Hepatocyte (in vitro differentiated cells): ENCODE data around the gene ACSS1. TPM values are rescaled to one million over a fixed set of nuclear protein-coding genes. Genes with fewer than 3 reads are reported as not detected.

Experiments used
- DNase-seq: peaks from one replicate; pipeline ENCODE4 v3.0.0-alpha.2; 2016; ENCODE audit warnings: low spot score
- H2AFZ ChIP-seq: fragments of 200-600 bp; sonication (generic); 2 replicates; pipeline ENCODE4 v1.6.0; 2016; ENCODE audit warnings: antibody characterized with exemption, mild to moderate bottlenecking
- H3K27ac ChIP-seq: fragments of 200-600 bp; sonication (generic); 2 replicates; pipeline ENCODE4 v1.5.1; 2016; ENCODE audit warnings: mild to moderate bottlenecking
- H3K27me3 ChIP-seq: fragments of 200-600 bp; sonication (generic); 2 replicates; pipeline ENCODE4 v1.6.1; 2016
- H3K36me3 ChIP-seq: fragments of 200-600 bp; sonication (generic); replicated peaks from 2 replicates; pipeline ENCODE4 v1.5.1; 2016; ENCODE audit warnings: low read depth; ENCODE audit not compliant: insufficient read depth
- H3K4me1 ChIP-seq: fragments of 200-600 bp; sonication (generic); 2 replicates; pipeline ENCODE4 v1.5.1; 2016; ENCODE audit warnings: mild to moderate bottlenecking, moderate library complexity; ENCODE audit not compliant: insufficient read depth
- H3K4me2 ChIP-seq: fragments of 200-600 bp; sonication (generic); 2 replicates; pipeline ENCODE4 v1.6.0; 2016
- H3K4me3 ChIP-seq: fragments of 200-600 bp; sonication (generic); 2 replicates; pipeline ENCODE4 v1.5.1; 2016; ENCODE audit warnings: mild to moderate bottlenecking
- H3K79me2 ChIP-seq: fragments of 200-600 bp; sonication (generic); 2 replicates; pipeline ENCODE4 v1.6.0; 2017; ENCODE audit warnings: mild to moderate bottlenecking
- H3K9me2 ChIP-seq: fragments of 200-600 bp; sonication (generic); replicated peaks from 2 replicates; pipeline ENCODE4 v1.6.0; 2017; ENCODE audit warnings: mild to moderate bottlenecking; ENCODE audit not compliant: insufficient read depth
- H3K9me3 ChIP-seq: fragments of 200-600 bp; sonication (generic); 2 replicates; pipeline ENCODE4 v1.5.1; 2016; ENCODE audit warnings: low read depth, mild to moderate bottlenecking
- H4K20me1 ChIP-seq: fragments of 200-600 bp; sonication (generic); 2 replicates; pipeline ENCODE4 v1.6.0; 2016; ENCODE audit warnings: mild to moderate bottlenecking; ENCODE audit not compliant: insufficient read depth, poor library complexity, severe bottlenecking
- EZH2 ChIP-seq: fragments of 200-600 bp; sonication (generic); IDR thresholded peaks from 2 replicates; pipeline ENCODE4 v1.6.1; 2016; ENCODE audit warnings: antibody characterized with exemption, mild to moderate bottlenecking, borderline replicate concordance
- EZH2phosphoT487 ChIP-seq: fragments of 200-600 bp; sonication (generic); IDR thresholded peaks from one replicate; pipeline ENCODE4 v1.6.1; 2018; ENCODE audit warnings: antibody characterized with exemption, mild to moderate bottlenecking, low read depth, moderate library complexity; ENCODE audit not compliant: unreplicated experiment, severe bottlenecking
- WGBS: methylation state at CpG from one replicate; pipeline ENCODE4 v1.1.6; 2016; ENCODE audit warnings: low lambda C conversion rate; ENCODE audit errors: missing lambda C conversion rate; 5-methylcytosine and 5-hydroxymethylcytosine counted together
- polyA plus RNA-seq: library from polyadenylated mRNA; unstranded; fragments of >200 nt; fragmentation: Nextera tagmentation; extraction: Ambion mirVana; gene quantifications from 2 replicates; pipeline ENCODE4 v1.2.1, GENCODE V29; 2016
- total RNA-seq: library from RNA; depleted of rRNA; stranded (reverse); fragments of >200 nt; gene quantifications from 2 replicates; pipeline ENCODE4 v1.2.3, GENCODE V29; 2014
- TF ChIP-seq, protein P1 (sequence below): fragments of 200-600 bp; sonication (generic); IDR thresholded peaks from 2 replicates; pipeline ENCODE4 v1.5.1; 2016; ENCODE audit warnings: antibody characterized with exemption, mild to moderate bottlenecking; ENCODE audit not compliant: poor library complexity

Gene ACSS1
- total and polyA plus RNA-seq, 2 experiments from 2014 or later: 20.5 to 37.7 TPM

DNA sequence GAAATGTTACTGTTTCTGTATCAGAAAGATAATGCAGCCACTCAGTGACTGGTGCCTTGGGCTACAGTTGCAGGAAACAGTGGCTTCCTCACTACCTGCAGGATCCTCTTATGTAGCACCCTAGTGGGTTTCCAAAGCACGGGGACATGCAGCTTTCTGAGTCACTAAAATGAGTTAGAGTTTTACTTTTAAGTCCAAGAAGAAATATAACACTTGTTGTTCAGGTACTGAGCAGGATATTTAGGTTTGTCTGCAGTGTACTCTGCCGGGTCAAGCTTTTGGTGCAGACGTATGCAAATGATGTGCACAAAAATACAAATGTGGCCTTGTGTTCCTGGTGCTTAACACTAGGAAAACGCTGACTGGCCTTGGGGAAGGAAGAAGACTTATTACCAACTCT lies 22.0 kb downstream of the ACSS1 start:
- no peaks in the 10 kb centered on the region for H3K27me3 ChIP-seq
- H3K27ac ChIP-seq: no peak overlapping the region
- 71% methylated on average over 4 of the region's 4 CpGs for WGBS
- H2AFZ ChIP-seq: no peak overlapping the region
- no peaks in the 10 kb centered on the region for H3K9me3 ChIP-seq
- H3K36me3 ChIP-seq: no peaks in the 10 kb centered on the region
- H3K79me2 ChIP-seq: peaks cover 15% of the 10 kb centered on the region
- no peak overlapping the region for H3K4me2 ChIP-seq
- no peak overlapping the region for H3K4me3 ChIP-seq
- peaks cover 4% of the 10 kb centered on the region for H4K20me1 ChIP-seq
- no peaks in the 10 kb centered on the region for H3K9me2 ChIP-seq
- TF ChIP-seq EZH2 (no peak), EZH2phosphoT487 (no peak)
- TF ChIP-seq, protein P1, sequence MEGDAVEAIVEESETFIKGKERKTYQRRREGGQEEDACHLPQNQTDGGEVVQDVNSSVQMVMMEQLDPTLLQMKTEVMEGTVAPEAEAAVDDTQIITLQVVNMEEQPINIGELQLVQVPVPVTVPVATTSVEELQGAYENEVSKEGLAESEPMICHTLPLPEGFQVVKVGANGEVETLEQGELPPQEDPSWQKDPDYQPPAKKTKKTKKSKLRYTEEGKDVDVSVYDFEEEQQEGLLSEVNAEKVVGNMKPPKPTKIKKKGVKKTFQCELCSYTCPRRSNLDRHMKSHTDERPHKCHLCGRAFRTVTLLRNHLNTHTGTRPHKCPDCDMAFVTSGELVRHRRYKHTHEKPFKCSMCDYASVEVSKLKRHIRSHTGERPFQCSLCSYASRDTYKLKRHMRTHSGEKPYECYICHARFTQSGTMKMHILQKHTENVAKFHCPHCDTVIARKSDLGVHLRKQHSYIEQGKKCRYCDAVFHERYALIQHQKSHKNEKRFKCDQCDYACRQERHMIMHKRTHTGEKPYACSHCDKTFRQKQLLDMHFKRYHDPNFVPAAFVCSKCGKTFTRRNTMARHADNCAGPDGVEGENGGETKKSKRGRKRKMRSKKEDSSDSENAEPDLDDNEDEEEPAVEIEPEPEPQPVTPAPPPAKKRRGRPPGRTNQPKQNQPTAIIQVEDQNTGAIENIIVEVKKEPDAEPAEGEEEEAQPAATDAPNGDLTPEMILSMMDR: no peak
- DNase-seq: no peak
- H3K4me1 ChIP-seq: peaks cover 53% of the 10 kb centered on the region

DNA sequence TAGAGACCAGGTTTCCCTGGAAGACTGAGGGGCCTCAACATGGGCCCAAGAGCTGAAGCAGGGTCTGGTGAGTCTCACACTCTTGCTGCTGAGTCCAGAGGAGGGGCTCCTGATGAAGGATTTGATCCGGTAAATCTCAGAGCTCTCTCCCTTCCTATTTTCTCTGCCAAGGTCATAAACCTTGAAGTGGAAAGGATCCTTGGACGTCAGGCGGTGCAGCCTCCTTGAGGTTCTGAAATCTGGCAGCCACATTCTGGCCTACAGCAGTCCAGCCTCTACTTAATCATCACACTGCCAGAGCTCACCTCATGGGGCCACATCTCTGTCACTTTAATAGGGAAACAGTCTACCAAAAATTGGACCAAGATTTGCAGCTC lies 24.0 kb downstream of the ACSS1 start:
- H3K79me2 ChIP-seq: peaks cover 18% of the 10 kb centered on the region
- no peak overlapping the region for H3K4me3 ChIP-seq
- no peak overlapping the region for H3K4me2 ChIP-seq
- H3K4me1 ChIP-seq: peaks cover 35% of the 10 kb centered on the region
- no peaks in the 10 kb centered on the region for H3K9me3 ChIP-seq
- no peak overlapping the region for H2AFZ ChIP-seq
- peak overlapping the region; percentile 25 for H3K27ac ChIP-seq
- H3K9me2 ChIP-seq: no peaks in the 10 kb centered on the region
- peaks cover 4% of the 10 kb centered on the region for H4K20me1 ChIP-seq
- H3K27me3 ChIP-seq: no peaks in the 10 kb centered on the region
- DNase-seq: no peak
- WGBS: 68% methylated on average over 3 of the region's 3 CpGs
- H3K36me3 ChIP-seq: no peaks in the 10 kb centered on the region
- TF ChIP-seq EZH2 (no peak), EZH2phosphoT487 (no peak)
- TF ChIP-seq, protein P1: no peak

DNA sequence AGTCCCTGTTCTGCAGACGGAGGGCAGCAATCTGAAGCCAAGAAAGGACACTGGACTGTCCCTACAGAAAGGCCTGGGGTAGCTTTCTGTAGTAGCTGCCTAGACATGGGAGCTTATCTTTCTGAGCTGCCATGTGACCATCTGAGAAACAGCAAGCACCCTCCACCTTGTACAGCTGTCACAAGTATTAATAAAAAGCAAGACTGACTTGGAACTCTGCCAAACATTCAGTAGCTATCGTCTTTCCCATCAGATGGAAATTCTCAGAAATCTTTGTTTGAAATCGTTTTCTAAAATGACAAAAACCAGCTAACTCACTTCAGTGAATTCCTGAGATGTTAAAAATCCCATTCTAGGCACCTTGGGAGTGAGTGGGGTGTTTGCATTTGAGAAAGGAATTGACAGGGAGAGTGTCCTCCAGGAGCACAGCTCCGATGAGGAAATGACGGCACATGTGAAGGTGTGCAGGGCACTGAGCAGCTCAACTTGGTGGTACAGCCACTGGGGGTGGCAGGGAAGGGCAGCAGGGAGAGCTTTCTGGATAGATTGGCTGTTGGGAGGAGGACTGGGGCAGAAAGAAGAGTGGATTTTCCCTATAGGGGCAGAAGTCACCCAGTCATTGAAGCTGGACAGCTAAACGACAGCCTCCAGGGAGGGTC lies 24.5 kb downstream of the ACSS1 start:
- H3K9me3 ChIP-seq: no peaks in the 10 kb centered on the region
- H3K4me3 ChIP-seq: no peak overlapping the region
- no peak overlapping the region for H2AFZ ChIP-seq
- WGBS: 51% methylated on average over 6 of the region's 6 CpGs
- H4K20me1 ChIP-seq: peaks cover 2% of the 10 kb centered on the region
- peaks cover 18% of the 10 kb centered on the region for H3K79me2 ChIP-seq
- peaks cover 35% of the 10 kb centered on the region for H3K4me1 ChIP-seq
- no peaks in the 10 kb centered on the region for H3K27me3 ChIP-seq
- H3K36me3 ChIP-seq: no peaks in the 10 kb centered on the region
- DNase-seq: peak; percentile 50
- no peaks in the 10 kb centered on the region for H3K9me2 ChIP-seq
- H3K27ac ChIP-seq: peak overlapping the region; percentile 46
- H3K4me2 ChIP-seq: peak overlapping the region; percentile 3
- TF ChIP-seq, protein P1: no peak
- TF ChIP-seq EZH2phosphoT487 (no peak), EZH2 (no peak)
